ENCODE measurements around the gene PTK7.

PTK7 gene

DNA sequence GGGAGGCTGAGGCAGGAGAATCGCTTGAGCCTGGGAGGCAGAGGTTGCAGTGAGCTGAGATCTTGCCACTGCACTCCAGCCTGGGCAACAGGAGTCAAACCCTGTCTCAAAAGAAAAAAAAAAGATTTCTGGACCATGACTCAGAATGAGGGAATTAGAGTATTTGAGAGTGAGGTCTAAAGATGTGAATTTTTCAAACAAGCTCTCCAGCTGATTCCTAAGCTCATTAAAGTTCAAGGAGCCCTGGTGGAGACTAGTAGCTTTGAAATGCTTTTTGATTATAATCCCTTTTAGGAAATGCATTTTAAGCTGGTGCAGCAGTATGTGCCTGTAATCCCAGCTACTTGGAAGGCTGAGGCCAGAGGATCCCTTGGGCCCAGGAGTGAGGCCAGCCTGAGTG, 73.2 kb downstream of the PTK7 start:
- TF ChIP-seq PPARA (CRISPR knock-in tag; IDR thresholded peaks at IDR 0.05; ENCODE audit: borderline replicate concordance) (no peak), GLIS3 (CRISPR knock-in tag; IDR thresholded peaks at IDR 0.05) (no peak), CSDC2 (CRISPR knock-in tag; IDR thresholded peaks at IDR 0.05) (no peak), RARB (CRISPR knock-in tag; IDR thresholded peaks at IDR 0.05) (no peak), ZNF8 (CRISPR knock-in tag; IDR thresholded peaks at IDR 0.05) (no peak), ISL1 (CRISPR knock-in tag; IDR thresholded peaks at IDR 0.05) (no peak)
- TF ChIP-seq, protein P1, sequence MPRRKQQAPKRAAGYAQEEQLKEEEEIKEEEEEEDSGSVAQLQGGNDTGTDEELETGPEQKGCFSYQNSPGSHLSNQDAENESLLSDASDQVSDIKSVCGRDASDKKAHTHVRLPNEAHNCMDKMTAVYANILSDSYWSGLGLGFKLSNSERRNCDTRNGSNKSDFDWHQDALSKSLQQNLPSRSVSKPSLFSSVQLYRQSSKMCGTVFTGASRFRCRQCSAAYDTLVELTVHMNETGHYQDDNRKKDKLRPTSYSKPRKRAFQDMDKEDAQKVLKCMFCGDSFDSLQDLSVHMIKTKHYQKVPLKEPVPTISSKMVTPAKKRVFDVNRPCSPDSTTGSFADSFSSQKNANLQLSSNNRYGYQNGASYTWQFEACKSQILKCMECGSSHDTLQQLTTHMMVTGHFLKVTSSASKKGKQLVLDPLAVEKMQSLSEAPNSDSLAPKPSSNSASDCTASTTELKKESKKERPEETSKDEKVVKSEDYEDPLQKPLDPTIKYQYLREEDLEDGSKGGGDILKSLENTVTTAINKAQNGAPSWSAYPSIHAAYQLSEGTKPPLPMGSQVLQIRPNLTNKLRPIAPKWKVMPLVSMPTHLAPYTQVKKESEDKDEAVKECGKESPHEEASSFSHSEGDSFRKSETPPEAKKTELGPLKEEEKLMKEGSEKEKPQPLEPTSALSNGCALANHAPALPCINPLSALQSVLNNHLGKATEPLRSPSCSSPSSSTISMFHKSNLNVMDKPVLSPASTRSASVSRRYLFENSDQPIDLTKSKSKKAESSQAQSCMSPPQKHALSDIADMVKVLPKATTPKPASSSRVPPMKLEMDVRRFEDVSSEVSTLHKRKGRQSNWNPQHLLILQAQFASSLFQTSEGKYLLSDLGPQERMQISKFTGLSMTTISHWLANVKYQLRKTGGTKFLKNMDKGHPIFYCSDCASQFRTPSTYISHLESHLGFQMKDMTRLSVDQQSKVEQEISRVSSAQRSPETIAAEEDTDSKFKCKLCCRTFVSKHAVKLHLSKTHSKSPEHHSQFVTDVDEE (CRISPR knock-in tag; IDR thresholded peaks at IDR 0.05) = no peak
- ATAC-seq = peak; percentile 67

DNA sequence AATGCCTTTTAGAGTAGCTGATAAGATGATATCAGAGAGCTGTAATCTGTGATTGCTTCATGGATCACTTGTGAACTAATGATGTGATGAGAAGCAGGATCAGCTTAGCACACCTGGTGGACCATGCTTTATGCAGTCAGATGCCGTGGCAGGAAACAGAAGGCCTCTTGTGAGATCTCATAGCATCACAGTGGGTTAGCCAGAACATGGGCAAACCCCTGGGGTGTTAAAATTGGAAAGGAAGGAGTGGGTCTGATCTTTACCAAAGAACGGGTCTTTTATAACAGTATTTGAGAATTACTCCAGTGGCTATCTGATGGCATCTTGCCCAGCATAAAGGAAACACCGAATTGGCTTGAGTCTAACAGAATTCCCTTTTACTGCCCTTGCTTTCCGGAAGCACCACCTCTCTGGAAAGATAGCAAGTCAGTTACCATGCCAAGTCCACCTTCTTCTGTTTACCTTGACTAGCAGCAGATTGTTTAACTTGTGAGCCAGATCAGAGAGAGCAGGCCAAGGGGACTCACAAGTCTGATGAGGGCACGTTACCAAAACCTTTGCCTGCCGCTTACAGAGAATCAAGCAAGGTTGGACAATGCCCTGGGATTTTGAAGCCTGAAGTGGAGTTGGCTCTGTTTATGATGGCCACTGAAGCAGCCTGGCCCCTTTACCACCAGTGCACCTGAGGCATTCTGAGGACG, 74.1 kb downstream of the PTK7 start:
- no peak for ATAC-seq
- TF ChIP-seq PPARA (CRISPR knock-in tag; IDR thresholded peaks at IDR 0.05; ENCODE audit: borderline replicate concordance) = no peak
- TF ChIP-seq ISL1 (CRISPR knock-in tag; IDR thresholded peaks at IDR 0.05) = no peak
- TF ChIP-seq ZC3H10 (CRISPR knock-in tag; IDR thresholded peaks at IDR 0.05) = no peak
- no peak for TF ChIP-seq TOX (CRISPR knock-in tag; IDR thresholded peaks at IDR 0.05; ENCODE audit: borderline replicate concordance)
- TF ChIP-seq TCF4 (CRISPR knock-in tag; IDR thresholded peaks at IDR 0.05; ENCODE audit: borderline replicate concordance) = no peak
- TF ChIP-seq CSDC2 (CRISPR knock-in tag; IDR thresholded peaks at IDR 0.05) = no peak
- no peak for TF ChIP-seq ZNF8 (CRISPR knock-in tag; IDR thresholded peaks at IDR 0.05)
- TF ChIP-seq, protein P2, sequence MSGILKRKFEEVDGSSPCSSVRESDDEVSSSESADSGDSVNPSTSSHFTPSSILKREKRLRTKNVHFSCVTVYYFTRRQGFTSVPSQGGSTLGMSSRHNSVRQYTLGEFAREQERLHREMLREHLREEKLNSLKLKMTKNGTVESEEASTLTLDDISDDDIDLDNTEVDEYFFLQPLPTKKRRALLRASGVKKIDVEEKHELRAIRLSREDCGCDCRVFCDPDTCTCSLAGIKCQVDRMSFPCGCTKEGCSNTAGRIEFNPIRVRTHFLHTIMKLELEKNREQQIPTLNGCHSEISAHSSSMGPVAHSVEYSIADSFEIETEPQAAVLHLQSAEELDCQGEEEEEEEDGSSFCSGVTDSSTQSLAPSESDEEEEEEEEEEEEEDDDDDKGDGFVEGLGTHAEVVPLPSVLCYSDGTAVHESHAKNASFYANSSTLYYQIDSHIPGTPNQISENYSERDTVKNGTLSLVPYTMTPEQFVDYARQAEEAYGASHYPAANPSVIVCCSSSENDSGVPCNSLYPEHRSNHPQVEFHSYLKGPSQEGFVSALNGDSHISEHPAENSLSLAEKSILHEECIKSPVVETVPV (CRISPR knock-in tag; IDR thresholded peaks at IDR 0.05) = no peak
- no peak for TF ChIP-seq ESRRG (CRISPR knock-in tag; IDR thresholded peaks at IDR 0.05)
- no peak for TF ChIP-seq ARNTL (CRISPR knock-in tag; IDR thresholded peaks at IDR 0.05; ENCODE audit: borderline replicate concordance, low read depth)
- TF ChIP-seq SNAI2 (CRISPR knock-in tag; IDR thresholded peaks at IDR 0.05) = no peak
- no peak for TF ChIP-seq ZFP30 (CRISPR knock-in tag; IDR thresholded peaks at IDR 0.05)
- no peak for TF ChIP-seq OSR1 (CRISPR knock-in tag; IDR thresholded peaks at IDR 0.05)
- no peak for TF ChIP-seq BACH2 (CRISPR knock-in tag; IDR thresholded peaks at IDR 0.05; ENCODE audit: borderline replicate concordance)
- TF ChIP-seq, protein P3, sequence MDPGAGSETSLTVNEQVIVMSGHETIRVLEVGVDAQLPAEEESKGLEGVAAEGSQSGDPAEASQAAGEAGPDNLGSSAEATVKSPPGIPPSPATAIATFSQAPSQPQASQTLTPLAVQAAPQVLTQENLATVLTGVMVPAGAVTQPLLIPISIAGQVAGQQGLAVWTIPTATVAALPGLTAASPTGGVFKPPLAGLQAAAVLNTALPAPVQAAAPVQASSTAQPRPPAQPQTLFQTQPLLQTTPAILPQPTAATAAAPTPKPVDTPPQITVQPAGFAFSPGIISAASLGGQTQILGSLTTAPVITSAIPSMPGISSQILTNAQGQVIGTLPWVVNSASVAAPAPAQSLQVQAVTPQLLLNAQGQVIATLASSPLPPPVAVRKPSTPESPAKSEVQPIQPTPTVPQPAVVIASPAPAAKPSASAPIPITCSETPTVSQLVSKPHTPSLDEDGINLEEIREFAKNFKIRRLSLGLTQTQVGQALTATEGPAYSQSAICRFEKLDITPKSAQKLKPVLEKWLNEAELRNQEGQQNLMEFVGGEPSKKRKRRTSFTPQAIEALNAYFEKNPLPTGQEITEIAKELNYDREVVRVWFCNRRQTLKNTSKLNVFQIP (CRISPR knock-in tag; IDR thresholded peaks at IDR 0.05; ENCODE audit: borderline replicate concordance, low read depth) = no peak
- no peak for TF ChIP-seq ZFP3 (CRISPR knock-in tag; IDR thresholded peaks at IDR 0.05)

DNA sequence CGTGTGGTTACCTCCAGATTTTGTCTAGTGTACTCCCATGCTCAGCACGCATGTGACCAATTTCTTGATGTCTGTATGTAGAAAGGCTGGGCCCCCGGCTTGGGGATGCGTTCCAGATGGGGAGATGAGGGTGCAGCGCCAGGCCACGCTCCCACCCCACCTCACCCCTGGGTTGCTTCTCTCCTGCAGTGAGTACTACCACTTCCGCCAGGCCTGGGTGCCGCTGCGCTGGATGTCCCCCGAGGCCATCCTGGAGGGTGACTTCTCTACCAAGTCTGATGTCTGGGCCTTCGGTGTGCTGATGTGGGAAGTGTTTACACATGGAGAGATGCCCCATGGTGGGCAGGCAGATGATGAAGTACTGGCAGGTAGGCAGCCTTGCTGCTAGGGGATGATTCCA, 83.5 kb downstream of the PTK7 start:
- TF ChIP-seq, protein P1 (CRISPR knock-in tag; IDR thresholded peaks at IDR 0.05) = no peak
- TF ChIP-seq ZFP3 (CRISPR knock-in tag; IDR thresholded peaks at IDR 0.05) (no peak), PPARA (CRISPR knock-in tag; IDR thresholded peaks at IDR 0.05; ENCODE audit: borderline replicate concordance) (no peak), ZC3H10 (CRISPR knock-in tag; IDR thresholded peaks at IDR 0.05) (no peak), ZFP30 (CRISPR knock-in tag; IDR thresholded peaks at IDR 0.05) (no peak), ISL1 (CRISPR knock-in tag; IDR thresholded peaks at IDR 0.05) (no peak), TCF4 (CRISPR knock-in tag; IDR thresholded peaks at IDR 0.05; ENCODE audit: borderline replicate concordance) (no peak), TOX (CRISPR knock-in tag; IDR thresholded peaks at IDR 0.05; ENCODE audit: borderline replicate concordance) (no peak)
- TF ChIP-seq, protein P2 (CRISPR knock-in tag; IDR thresholded peaks at IDR 0.05) = no peak
- TF ChIP-seq, protein P4, sequence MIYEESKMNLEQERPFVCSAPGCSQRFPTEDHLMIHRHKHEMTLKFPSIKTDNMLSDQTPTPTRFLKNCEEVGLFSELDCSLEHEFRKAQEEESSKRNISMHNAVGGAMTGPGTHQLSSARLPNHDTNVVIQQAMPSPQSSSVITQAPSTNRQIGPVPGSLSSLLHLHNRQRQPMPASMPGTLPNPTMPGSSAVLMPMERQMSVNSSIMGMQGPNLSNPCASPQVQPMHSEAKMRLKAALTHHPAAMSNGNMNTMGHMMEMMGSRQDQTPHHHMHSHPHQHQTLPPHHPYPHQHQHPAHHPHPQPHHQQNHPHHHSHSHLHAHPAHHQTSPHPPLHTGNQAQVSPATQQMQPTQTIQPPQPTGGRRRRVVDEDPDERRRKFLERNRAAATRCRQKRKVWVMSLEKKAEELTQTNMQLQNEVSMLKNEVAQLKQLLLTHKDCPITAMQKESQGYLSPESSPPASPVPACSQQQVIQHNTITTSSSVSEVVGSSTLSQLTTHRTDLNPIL (CRISPR knock-in tag; IDR thresholded peaks at IDR 0.05; ENCODE audit: low read depth) = no peak
- no peak for ATAC-seq

Measured in SK-N-SH treated with all-trans-retinoic acid at 6 μM for 48 hours (cell line).